H1 (cell line): ENCODE results near the gene TNFSF11. TPM values are rescaled to one million over a fixed set of nuclear protein-coding genes. Genes with fewer than 3 reads are reported as not detected.

Source experiments
- CTCF ChIA-PET: fragments of 300-600 bp; sonication (Branson Sonifier 250); formaldehyde crosslinking; loops from one replicate; lab custom pipeline; 2021; ENCODE audit not compliant: partially characterized antibody; lab: Charles Lee
- POLR2A ChIA-PET: fragments of 300-600 bp; sonication (Branson Sonifier 250); formaldehyde crosslinking; loops from one replicate; lab custom pipeline; 2021; ENCODE audit warnings: inconsistent platforms; ENCODE audit not compliant: partially characterized antibody; lab: Charles Lee
- DNase-seq, 2 experiments: peaks; one replicate each; pipeline versions ENCODE4 v3.0.0 to v3.0.0-alpha.2; 2010 to 2022; ENCODE audit warnings: low spot score in 2 of 2, low read depth in 1 of 2, mixed read lengths in 1 of 2
- FAIRE-seq: peaks from 2 replicates; lab custom pipeline; 2011; peaks lifted over from hg19 to GRCh38; lab: Jason Lieb, UNC
- H2AFZ ChIP-seq: 2 replicates; pipeline ENCODE4 v1.8.1; 2012; ENCODE audit warnings: low read length, inconsistent platforms
- H2AK5ac ChIP-seq: 2 replicates; pipeline ENCODE4 v1.6.1; 2013; ENCODE audit warnings: low read depth, low read length
- H2BK120ac ChIP-seq: replicated peaks from 2 replicates; pipeline ENCODE3; 2013; ENCODE audit warnings: low read depth, low read length, inconsistent platforms
- H2BK12ac ChIP-seq: 2 replicates; pipeline ENCODE4 v1.6.1; 2013; ENCODE audit warnings: low read depth, low read length
- H2BK15ac ChIP-seq: 2 replicates; pipeline ENCODE4 v1.6.1; 2013; ENCODE audit warnings: low read length
- H2BK20ac ChIP-seq: 2 replicates; pipeline ENCODE4 v1.6.1; 2013; ENCODE audit warnings: low read length
- H2BK5ac ChIP-seq: 2 replicates; pipeline ENCODE4 v1.6.1; 2013; ENCODE audit warnings: low read depth, low read length
- H3K14ac ChIP-seq: 2 replicates; pipeline ENCODE4 v1.6.1; 2013; ENCODE audit warnings: inconsistent platforms; ENCODE audit not compliant: insufficient read length
- H3K18ac ChIP-seq: 2 replicates; pipeline ENCODE4 v1.6.1; 2013; ENCODE audit warnings: low read length; ENCODE audit errors: extremely low read depth
- H3K23ac ChIP-seq: 2 replicates; pipeline ENCODE4 v1.6.1; 2013; ENCODE audit warnings: inconsistent platforms; ENCODE audit not compliant: insufficient read length
- H3K23me2 ChIP-seq: 2 replicates; pipeline ENCODE4 v1.6.1; 2013; ENCODE audit warnings: low read depth, low read length
- H3K27ac ChIP-seq: 2 replicates; pipeline ENCODE4 v1.6.1; 2011; ENCODE audit warnings: low read depth, low read length, inconsistent platforms
- H3K27me3 ChIP-seq, 4 experiments: replicated peaks in 1 of 4; 1 replicate in 1 of 4; 2 replicates in 3 of 4; pipeline versions ENCODE4 v1.6.1 to v1.8.1; 2011 to 2013; ENCODE audit warnings: low read length in 3 of 4, mild to moderate bottlenecking in 3 of 4, inconsistent platforms in 2 of 4, mixed read lengths in 2 of 4, moderate library complexity in 1 of 4; ENCODE audit not compliant: control insufficient read depth in 3 of 4, insufficient read depth in 3 of 4; ENCODE audit errors: extremely low read depth in 1 of 4
- H3K36me3 ChIP-seq, 4 experiments: 2 replicates each; pipeline versions ENCODE4 v1.6.1 to v1.8.1; 2011 to 2013; ENCODE audit warnings: mild to moderate bottlenecking in 4 of 4, low read length in 3 of 4, moderate library complexity in 2 of 4, control low read depth in 1 of 4, inconsistent platforms in 1 of 4; ENCODE audit not compliant: insufficient read depth in 4 of 4, control insufficient read depth in 2 of 4
- H3K4ac ChIP-seq: replicated peaks from 2 replicates; pipeline ENCODE3; 2013; ENCODE audit warnings: low read length, low read depth, mixed read lengths, inconsistent platforms; ENCODE audit not compliant: insufficient read length
- H3K4me1 ChIP-seq, 4 experiments: replicated peaks in 1 of 4; 1 replicate in 1 of 4; 2 replicates in 3 of 4; pipeline versions ENCODE4 v1.6.1 to v1.8.1; 2011 to 2013; ENCODE audit warnings: low read length in 3 of 4, inconsistent platforms in 2 of 4, mixed read lengths in 1 of 4; ENCODE audit not compliant: insufficient read depth in 4 of 4, control insufficient read depth in 3 of 4
- H3K4me2 ChIP-seq, 2 experiments: 2 replicates each; pipeline versions ENCODE4 v1.6.1 to v1.8.1; 2011 to 2013; ENCODE audit warnings: low read depth in 2 of 2, low read length in 2 of 2, control low read depth in 1 of 2, inconsistent platforms in 1 of 2, mild to moderate bottlenecking in 1 of 2; ENCODE audit not compliant: insufficient read depth in 1 of 2
- H3K4me3 ChIP-seq, 4 experiments: fragments of 200-600, 300-600 bp in 1 of 4; sonication (generic), shearing (Covaris generic), sonication (Bioruptor Twin) in 1 of 4; 2 replicates each; pipeline versions ENCODE4 v1.5.1 to v1.8.1; 2011 to 2016; ENCODE audit warnings: low read length in 4 of 4, low read depth in 3 of 4, control low read depth in 2 of 4, inconsistent platforms in 2 of 4, mild to moderate bottlenecking in 2 of 4, mixed read lengths in 1 of 4, moderate library complexity in 1 of 4; ENCODE audit not compliant: insufficient read depth in 2 of 4; ENCODE audit errors: extremely low read depth in 1 of 4
- H3K56ac ChIP-seq: replicated peaks from 2 replicates; pipeline ENCODE3; 2013; ENCODE audit warnings: low read depth, mild to moderate bottlenecking, mixed read lengths, low read length, inconsistent platforms; ENCODE audit not compliant: insufficient read length
- H3K79me1 ChIP-seq: 2 replicates; pipeline ENCODE4 v1.6.1; 2013; ENCODE audit warnings: low read depth, low read length, control low read depth
- H3K79me2 ChIP-seq, 2 experiments: 2 replicates each; pipeline versions ENCODE4 v1.6.1 to v1.8.1; 2012 to 2013; ENCODE audit warnings: low read length in 2 of 2, mild to moderate bottlenecking in 2 of 2, inconsistent platforms in 1 of 2; ENCODE audit not compliant: insufficient read depth in 2 of 2, control insufficient read depth in 1 of 2
- H3K9ac ChIP-seq, 4 experiments: replicated peaks in 1 of 4; 1 replicate in 1 of 4; 2 replicates in 3 of 4; pipeline versions ENCODE4 v1.6.1 to v1.8.1; 2011 to 2013; ENCODE audit warnings: low read depth in 3 of 4, low read length in 3 of 4, control low read depth in 2 of 4, mild to moderate bottlenecking in 2 of 4, moderate library complexity in 2 of 4, inconsistent platforms in 1 of 4; ENCODE audit errors: extremely low read depth in 1 of 4
- H3K9me3 ChIP-seq, 2 experiments: 2 replicates each; pipeline versions ENCODE4 v1.6.1 to v1.8.1; 2012 to 2013; ENCODE audit warnings: mild to moderate bottlenecking in 2 of 2, moderate library complexity in 2 of 2, control low read depth in 1 of 2, inconsistent platforms in 1 of 2, low read depth in 1 of 2, low read length in 1 of 2, mixed read lengths in 1 of 2; ENCODE audit not compliant: insufficient read depth in 2 of 2
- H4K20me1 ChIP-seq, 2 experiments: replicated peaks in 1 of 2; 2 replicates each; pipeline versions ENCODE3 to v1.8.1; 2011 to 2013; ENCODE audit warnings: inconsistent platforms in 2 of 2, low read length in 2 of 2, mild to moderate bottlenecking in 1 of 2; ENCODE audit not compliant: insufficient read depth in 2 of 2, control insufficient read depth in 1 of 2
- H4K5ac ChIP-seq: 2 replicates; pipeline ENCODE4 v1.6.1; 2013; ENCODE audit warnings: low read length, low read depth, mixed read lengths, inconsistent platforms; ENCODE audit not compliant: insufficient read length
- H4K8ac ChIP-seq: 2 replicates; pipeline ENCODE4 v1.8.0; 2013; ENCODE audit warnings: mild to moderate bottlenecking, moderate library complexity, low read length, inconsistent platforms; ENCODE audit not compliant: insufficient read depth; ENCODE audit errors: extremely low read depth
- H4K91ac ChIP-seq: replicated peaks from 2 replicates; pipeline ENCODE3; 2013; ENCODE audit warnings: low read length, mixed read lengths, inconsistent platforms; ENCODE audit not compliant: insufficient read length
- JUND ChIP-seq: IDR thresholded peaks from 2 replicates; pipeline ENCODE4 v1.6.1; 2011; ENCODE audit warnings: mild to moderate bottlenecking, improper control_type of control experiment, low read length
- WGBS, 2 experiments: shearing (Covaris generic) in 1 of 2; methylation state at CpG; one replicate each; pipeline versions ENCODE4 v1.1.6 to v1.1.7; 2013 to 2015; ENCODE audit warnings: low lambda C conversion rate in 2 of 2, mixed read lengths in 2 of 2, inconsistent platforms in 1 of 2, low coverage in 1 of 2, missing lambda C conversion rate in 1 of 2; ENCODE audit not compliant: insufficient replicate concordance in 2 of 2, insufficient coverage in 1 of 2, insufficient read length in 1 of 2; ENCODE audit errors: extremely low coverage in 1 of 2, missing lambda C conversion rate in 1 of 2; 5-methylcytosine and 5-hydroxymethylcytosine counted together
- polyA plus RNA-seq, 7 experiments: library from polyadenylated mRNA; depleted of rRNA in 3 of 7; stranded (reverse) in 5 of 7; unstranded in 2 of 7; fragments of >200 nt in 5 of 7; fragments of 200-250 nt in 2 of 7; gene quantifications; 1 replicate in 5 of 7; 2 replicates in 1 of 7; 4 replicates in 1 of 7; pipeline versions ENCODE4 v1.2.1 to v1.2.3, GENCODE V29; 2011 to 2013; ENCODE audit warnings: missing spikeins in 2 of 7, mixed read lengths in 2 of 7
- total RNA-seq: library from RNA; stranded (reverse); fragmentation: NEBNext Ultra II Directional; extraction: Animal tissue kit (Norgen Biotek cat#: 25700); gene quantifications from 2 replicates; pipeline ENCODE4 v1.2.1, GENCODE V29; 2021
- TF ChIP-seq, protein P1 (sequence below), 3 experiments: IDR thresholded peaks; 1 replicate in 2 of 3; 2 replicates in 1 of 3; pipeline versions ENCODE4 v1.5.1 to v1.6.1; 2011; ENCODE audit warnings: low read length in 3 of 3, mild to moderate bottlenecking in 3 of 3, inconsistent platforms in 2 of 3, low read depth in 1 of 3, moderate library complexity in 1 of 3; ENCODE audit not compliant: insufficient read depth in 1 of 3; ENCODE audit errors: control extremely low read depth in 1 of 3

TNFSF11 gene
- total and polyA plus RNA-seq, 2 of the 8 experiments (the other 6 are each of a cell fraction or from before 2014, with no cell fraction given) = 9.3 to 12.0 TPM

DNA sequence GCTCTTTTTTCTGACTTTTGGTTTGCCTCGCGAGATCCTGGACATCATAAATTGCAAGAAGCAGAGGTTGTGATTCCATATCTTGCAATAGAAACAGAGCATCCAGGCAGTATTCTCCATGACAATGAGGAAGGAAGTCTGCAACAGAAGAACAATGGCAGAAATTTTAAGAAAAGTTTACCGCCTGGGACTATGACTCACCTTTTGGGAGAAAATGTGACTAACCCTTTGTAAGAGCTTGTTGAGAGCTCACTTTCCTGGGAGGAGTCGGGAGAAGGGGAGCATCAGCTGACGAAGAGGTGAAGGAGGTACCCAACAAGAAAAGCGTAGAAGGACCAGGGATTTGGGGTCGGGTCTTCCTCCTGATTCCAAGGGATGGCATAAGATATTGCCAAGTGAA lies 34.3 kb upstream of the TNFSF11 start:
- no peak overlapping the region for H3K56ac ChIP-seq
- H4K91ac ChIP-seq = no peak overlapping the region
- no peak overlapping the region for H2BK120ac ChIP-seq
- DNase-seq (peak in 1 of 2 experiments; percentile 17), FAIRE-seq (no peak)
- no peak overlapping the region for H2BK5ac ChIP-seq
- H4K8ac ChIP-seq = no peak overlapping the region
- POLR2A ChIA-PET = interaction anchor here (0.5 kb wide), 1 partner anchor 1059 kb away, joined by 4 read pairs; no protein-coding TSS in a partner anchor
- H2AFZ ChIP-seq = no peak overlapping the region
- no peak overlapping the region for H3K4me2 ChIP-seq
- no peaks in the 10 kb centered on the region for H3K36me3 ChIP-seq
- no peak overlapping the region for H2BK20ac ChIP-seq
- TF ChIP-seq JUND = peak; percentile 37; the same call in 1 of the 2 replicates
- TF ChIP-seq, protein P1, sequence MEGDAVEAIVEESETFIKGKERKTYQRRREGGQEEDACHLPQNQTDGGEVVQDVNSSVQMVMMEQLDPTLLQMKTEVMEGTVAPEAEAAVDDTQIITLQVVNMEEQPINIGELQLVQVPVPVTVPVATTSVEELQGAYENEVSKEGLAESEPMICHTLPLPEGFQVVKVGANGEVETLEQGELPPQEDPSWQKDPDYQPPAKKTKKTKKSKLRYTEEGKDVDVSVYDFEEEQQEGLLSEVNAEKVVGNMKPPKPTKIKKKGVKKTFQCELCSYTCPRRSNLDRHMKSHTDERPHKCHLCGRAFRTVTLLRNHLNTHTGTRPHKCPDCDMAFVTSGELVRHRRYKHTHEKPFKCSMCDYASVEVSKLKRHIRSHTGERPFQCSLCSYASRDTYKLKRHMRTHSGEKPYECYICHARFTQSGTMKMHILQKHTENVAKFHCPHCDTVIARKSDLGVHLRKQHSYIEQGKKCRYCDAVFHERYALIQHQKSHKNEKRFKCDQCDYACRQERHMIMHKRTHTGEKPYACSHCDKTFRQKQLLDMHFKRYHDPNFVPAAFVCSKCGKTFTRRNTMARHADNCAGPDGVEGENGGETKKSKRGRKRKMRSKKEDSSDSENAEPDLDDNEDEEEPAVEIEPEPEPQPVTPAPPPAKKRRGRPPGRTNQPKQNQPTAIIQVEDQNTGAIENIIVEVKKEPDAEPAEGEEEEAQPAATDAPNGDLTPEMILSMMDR (IDR thresholded peaks at IDR 0.05; ENCODE audit: control extremely low read depth in 1 of 3, insufficient read depth in 1 of 3, low read depth in 1 of 3, low read length in 3 of 3) = no peak
- CTCF ChIA-PET = no interaction called here
- no peak overlapping the region for H3K9ac ChIP-seq
- no peak overlapping the region for H3K4ac ChIP-seq
- H2BK15ac ChIP-seq = no peak overlapping the region
- H3K4me1 ChIP-seq = peaks cover 0 to 2% (median 0%) of the 10 kb centered on the region in 4 experiments; a peak in 3 of 7 replicates
- no peak overlapping the region for H4K5ac ChIP-seq
- H3K23ac ChIP-seq = no peak overlapping the region
- no peak overlapping the region for H3K27ac ChIP-seq
- H3K27me3 ChIP-seq = no peaks in the 10 kb centered on the region
- no peak overlapping the region for H2BK12ac ChIP-seq
- H3K79me2 ChIP-seq = no peaks in the 10 kb centered on the region
- no peak overlapping the region for H3K4me3 ChIP-seq
- no peaks in the 10 kb centered on the region for H4K20me1 ChIP-seq
- no peak overlapping the region for H2AK5ac ChIP-seq
- WGBS, 2 experiments = 63% methylated on average over 7 of the region's 7 CpGs; no CpG with 5 or more reads in 1 of the 2 experiments
- no peak overlapping the region for H3K18ac ChIP-seq
- H3K14ac ChIP-seq = no peak overlapping the region
- no peaks in the 10 kb centered on the region for H3K23me2 ChIP-seq
- H3K9me3 ChIP-seq = no peaks in the 10 kb centered on the region
- H3K79me1 ChIP-seq = no peaks in the 10 kb centered on the region
